Skin epidermis (tissue), 12 donors: ENCODE data around the gene ROCK1.
"Not testable (repeated sequence)": the region's sequence is repeated elsewhere in the genome, so short reads cannot be mapped to it uniquely, and the experiment has no call there.

Experiments used
- H3K27ac ChIP-seq, 21 experiments: fragments of 200-600 bp; sonication (generic) in 11 of 21; one replicate each; pipeline ENCODE4 v1.5.0; 2020; ENCODE audit warnings: mild to moderate bottlenecking in 3 of 21, inconsistent platforms in 2 of 21, moderate library complexity in 2 of 21
- H3K4me3 ChIP-seq, 7 experiments: fragments of 200-600 bp; sonication (generic) in 2 of 7; one replicate each; pipeline ENCODE4 v1.5.0; 2020; ENCODE audit warnings: inconsistent platforms in 2 of 7, mild to moderate bottlenecking in 2 of 7, moderate library complexity in 1 of 7

The ROCK1 gene

GRCh38 chr18:21063011-21063410 is 48.6 kb downstream of the ROCK1 start:
- Histone ChIP-seq H3K4me3 (no peak overlapping the region), H3K27ac (no peak overlapping the region)

DNA sequence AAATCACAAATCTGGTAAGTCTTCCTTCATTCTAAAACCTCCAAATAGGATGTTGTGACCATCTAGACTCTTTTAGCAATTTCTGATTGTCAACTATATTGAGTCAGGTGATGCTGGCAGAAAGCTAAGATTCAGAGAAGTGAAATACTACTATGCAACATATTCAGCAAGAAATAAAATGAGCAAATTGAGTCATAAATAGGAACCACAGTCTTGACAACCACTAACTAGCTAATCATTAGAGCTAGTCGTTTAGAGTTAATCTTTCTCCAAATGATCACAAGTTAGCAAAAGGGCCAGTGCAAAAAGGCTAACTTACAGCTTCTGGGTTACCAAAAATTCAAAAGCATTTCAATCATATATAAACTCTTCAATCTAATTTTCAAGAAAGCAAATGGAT is 54.5 kb downstream of the ROCK1 start:
- Histone ChIP-seq H3K27ac (no peak overlapping the region), H3K4me3 (no peak overlapping the region)

- no peak overlapping the region for H3K4me3 ChIP-seq
- H3K27ac ChIP-seq, result no peak overlapping the region
Measured at GRCh38 chr18:21056545-21056944, 55.1 kb downstream of the ROCK1 start.

GRCh38 chr18:21054252-21054821 is 57.3 kb downstream of the ROCK1 start:
- no peak overlapping the region for H3K4me3 ChIP-seq
- peak overlapping the region in 5 of 21 experiments; percentile 23 to 77 (median 35) for H3K27ac ChIP-seq

- no peak overlapping the region for H3K4me3 ChIP-seq
- H3K27ac ChIP-seq, result peak overlapping the region in 6 of 21 experiments; percentile 21 to 77 (median 35)
Measured at GRCh38 chr18:21053127-21053526, 58.5 kb downstream of the ROCK1 start.

DNA sequence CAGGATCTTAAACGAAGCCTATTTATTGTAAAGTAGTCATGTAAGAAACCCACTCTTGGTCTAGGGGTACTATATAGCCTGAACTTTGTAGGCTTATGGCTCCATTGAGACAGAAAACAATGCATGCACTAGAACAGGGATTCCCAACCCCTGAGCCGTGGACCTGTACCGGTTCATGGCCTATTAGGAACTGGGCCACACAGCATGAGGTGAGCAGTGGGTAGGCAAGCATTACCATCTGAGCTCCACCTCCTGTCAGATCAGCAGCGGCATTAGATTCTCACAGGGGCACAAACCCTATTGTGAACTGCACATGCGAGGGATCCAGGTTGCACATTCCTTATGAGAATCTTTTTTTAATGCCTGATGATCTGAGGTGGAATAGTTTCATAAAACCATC is 59.2 kb downstream of the ROCK1 start:
- no peak overlapping the region for H3K4me3 ChIP-seq
- H3K27ac ChIP-seq, result peak overlapping the region in 2 of 21 experiments; percentile 30 to 51

- H3K4me3 ChIP-seq, result no peak overlapping the region
- H3K27ac ChIP-seq, result no peak overlapping the region
Measured at GRCh38 chr18:21051620-21052019, 60.0 kb downstream of the ROCK1 start.

- H3K27ac ChIP-seq, result no peak overlapping the region
- no peak overlapping the region for H3K4me3 ChIP-seq
Measured at GRCh38 chr18:21049306-21049705, 62.3 kb downstream of the ROCK1 start.

DNA sequence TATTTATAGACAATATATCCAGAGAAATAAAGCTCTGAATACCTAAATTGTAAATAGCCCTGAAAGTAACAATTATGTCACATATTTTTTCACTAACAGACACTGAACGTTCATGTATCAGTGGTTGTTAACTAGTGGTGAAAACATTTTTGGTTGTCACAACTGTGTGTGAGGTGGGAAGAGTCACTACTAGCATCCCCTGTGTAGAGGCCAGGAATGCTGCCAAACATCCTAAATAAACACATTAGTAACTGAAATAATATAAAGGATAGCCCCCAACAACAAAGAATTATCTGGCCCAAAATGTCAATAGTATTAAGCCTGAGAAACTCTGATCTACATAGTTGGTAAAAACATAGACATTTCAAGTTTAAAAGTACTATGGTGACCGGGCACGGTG is 64.5 kb downstream of the ROCK1 start:
- H3K27ac ChIP-seq, result no peak overlapping the region
- H3K4me3 ChIP-seq, result no peak overlapping the region

DNA sequence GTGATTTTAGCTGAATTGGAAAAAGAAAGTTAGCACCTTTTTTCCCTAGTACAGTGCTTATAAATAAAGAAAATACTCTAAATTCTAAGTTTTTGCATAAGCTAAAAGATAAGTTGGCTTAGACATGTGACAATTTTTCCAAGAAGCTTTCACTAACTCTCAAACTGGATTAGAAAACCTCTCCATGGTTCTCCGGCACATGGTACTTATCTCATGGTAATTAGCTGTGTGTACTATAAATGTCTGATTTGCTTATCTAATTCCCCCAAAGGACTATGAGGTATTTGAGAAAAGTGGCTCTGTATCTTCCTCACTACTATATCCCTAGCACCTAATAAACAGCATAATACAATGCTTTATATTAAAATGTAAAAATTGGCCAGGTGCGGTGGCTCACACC is 71.1 kb downstream of the ROCK1 start:
- Histone ChIP-seq H3K4me3 (no peak overlapping the region), H3K27ac (no peak overlapping the region)

- Histone ChIP-seq H3K4me3 (no peak overlapping the region), H3K27ac (no peak overlapping the region)
Measured at GRCh38 chr18:21038201-21038600, 73.4 kb downstream of the ROCK1 start.

- no peak overlapping the region for H3K27ac ChIP-seq
- no peak overlapping the region for H3K4me3 ChIP-seq
Measured at GRCh38 chr18:21031845-21032244, 79.8 kb downstream of the ROCK1 start.

DNA sequence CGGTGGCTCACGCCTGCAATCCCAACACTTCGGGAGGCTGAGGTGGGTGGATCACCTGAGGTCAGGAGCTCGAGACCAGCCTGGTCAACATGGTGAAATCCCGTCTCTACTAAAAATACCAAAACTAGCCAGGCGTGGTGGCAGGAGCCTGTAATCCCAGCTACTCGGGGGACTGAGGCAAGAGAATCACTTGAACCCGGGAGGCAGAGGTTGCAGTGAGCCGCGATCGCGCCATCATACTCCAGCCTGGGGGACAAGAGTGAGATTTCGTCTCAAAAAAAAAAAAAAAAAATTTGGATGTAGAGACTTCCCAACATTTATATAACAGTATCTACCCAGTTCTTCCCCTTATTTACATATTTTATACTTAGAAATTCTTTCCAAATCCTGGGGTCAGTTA is 93.4 kb downstream of the ROCK1 start:
- not testable (repeated sequence) for H3K27ac ChIP-seq, H3K4me3 ChIP-seq

DNA sequence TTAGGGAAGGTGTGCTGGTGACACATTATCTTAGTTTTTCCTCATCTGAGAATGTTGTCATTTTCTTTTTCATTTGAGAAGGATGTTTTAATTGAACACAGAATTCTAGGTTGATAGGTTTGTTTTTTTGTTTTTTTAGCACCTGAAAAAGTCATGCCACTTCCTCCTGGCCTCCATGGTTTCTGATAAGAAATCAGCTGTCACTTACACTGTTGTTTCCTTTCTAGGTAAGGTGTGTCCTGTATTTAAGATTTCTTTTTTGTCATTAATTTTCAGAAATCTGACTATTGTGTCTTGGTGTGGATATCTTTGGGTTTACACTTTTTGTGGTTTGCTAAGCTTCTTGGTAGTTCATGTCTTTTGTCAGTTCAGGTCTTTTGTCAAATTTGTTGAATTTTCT is 99.3 kb downstream of the ROCK1 start:
- H3K4me3 ChIP-seq, result no peak overlapping the region
- no peak overlapping the region for H3K27ac ChIP-seq

- no peak overlapping the region for H3K4me3 ChIP-seq
- peak overlapping the region in 3 of 21 experiments; percentile 41 to 47 (median 45) for H3K27ac ChIP-seq
Measured at GRCh38 chr18:21004726-21005125, 106.9 kb downstream of the ROCK1 start.

DNA sequence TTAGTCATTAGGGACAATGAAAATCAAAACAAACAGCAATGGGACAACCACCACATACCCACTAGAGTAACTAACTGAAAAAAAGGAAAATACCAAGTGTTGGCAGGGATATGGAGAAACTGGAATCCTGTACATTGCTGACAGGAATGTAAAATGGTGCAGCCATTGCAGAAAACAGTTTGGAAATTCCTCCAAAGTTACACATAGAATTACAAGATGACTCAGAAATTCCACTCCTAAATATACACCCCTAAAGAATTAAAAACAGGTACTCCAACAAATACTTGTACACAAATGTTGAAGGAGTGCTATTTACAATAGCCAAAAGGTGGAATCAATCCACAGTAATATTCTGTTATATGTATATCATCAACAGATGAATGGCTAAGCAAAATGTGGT is 110.9 kb downstream of the ROCK1 start:
- no peak overlapping the region for H3K4me3 ChIP-seq
- no peak overlapping the region for H3K27ac ChIP-seq

DNA sequence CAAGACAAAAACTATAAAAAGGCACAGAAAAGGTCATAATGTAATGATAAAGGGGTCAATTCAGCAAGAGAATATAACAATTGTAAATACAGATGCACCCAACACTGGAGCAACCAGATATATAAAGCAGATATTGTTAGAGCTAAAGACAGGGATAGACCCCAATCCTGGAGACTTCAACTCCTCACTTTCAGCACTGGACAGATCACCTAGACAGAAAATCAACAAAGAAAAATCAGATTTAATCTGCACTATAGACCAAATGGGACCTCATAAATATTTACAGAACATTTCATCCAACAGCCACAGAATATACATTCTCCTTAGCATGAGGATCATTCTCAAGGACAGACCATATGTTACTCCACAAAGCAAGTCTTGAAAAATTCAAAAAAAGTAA is 114.2 kb downstream of the ROCK1 start:
- no peak overlapping the region for H3K27ac ChIP-seq

DNA sequence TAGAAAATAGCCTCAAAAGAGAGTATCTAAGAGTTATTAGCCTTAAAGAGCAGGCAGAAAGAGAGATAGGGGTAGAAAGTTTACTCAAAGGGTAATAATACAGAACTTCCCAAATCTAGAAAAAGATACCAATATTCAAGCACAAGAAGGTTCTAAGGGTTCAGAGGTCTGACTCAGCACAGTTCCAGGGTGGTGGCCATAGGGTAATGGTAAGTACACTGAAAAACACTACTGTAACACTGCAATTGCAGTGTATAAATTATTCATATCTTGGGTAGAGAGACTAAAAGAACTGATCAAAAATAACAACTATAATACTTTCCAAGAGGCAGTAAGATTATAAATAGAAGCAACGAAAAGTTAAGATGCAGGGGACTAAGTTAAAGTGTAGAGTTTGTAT is 115.2 kb downstream of the ROCK1 start:
- Histone ChIP-seq H3K4me3 (no peak overlapping the region), H3K27ac (no peak overlapping the region)

More for the DNA sequence above, 114.2 kb downstream of the ROCK1 start:
- H3K4me3 ChIP-seq, result no peak overlapping the region

DNA sequence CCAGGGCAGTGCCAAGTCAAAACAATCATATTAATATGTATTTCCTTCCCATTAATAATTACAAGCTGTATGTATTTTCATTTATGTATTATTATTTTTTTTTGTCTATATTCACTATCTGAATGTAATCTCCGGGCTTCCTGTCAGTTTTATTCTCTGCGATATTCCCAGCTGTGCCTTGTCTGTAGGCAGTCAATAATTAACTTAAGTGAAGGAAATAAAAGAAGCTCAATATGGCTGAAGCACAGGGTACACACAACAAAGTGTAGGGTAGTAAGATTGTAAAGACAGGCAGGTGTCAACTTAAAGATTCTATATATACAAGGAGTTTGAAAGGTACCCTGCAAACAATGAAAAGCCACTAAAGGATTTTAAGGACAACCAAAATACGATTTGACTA is 122.9 kb downstream of the ROCK1 start:
- Histone ChIP-seq H3K4me3 (no peak overlapping the region), H3K27ac (no peak overlapping the region)

GRCh38 chr18:20975077-20975476 is 136.5 kb downstream of the ROCK1 start:
- no peak overlapping the region for H3K4me3 ChIP-seq
- H3K27ac ChIP-seq, result no peak overlapping the region

DNA sequence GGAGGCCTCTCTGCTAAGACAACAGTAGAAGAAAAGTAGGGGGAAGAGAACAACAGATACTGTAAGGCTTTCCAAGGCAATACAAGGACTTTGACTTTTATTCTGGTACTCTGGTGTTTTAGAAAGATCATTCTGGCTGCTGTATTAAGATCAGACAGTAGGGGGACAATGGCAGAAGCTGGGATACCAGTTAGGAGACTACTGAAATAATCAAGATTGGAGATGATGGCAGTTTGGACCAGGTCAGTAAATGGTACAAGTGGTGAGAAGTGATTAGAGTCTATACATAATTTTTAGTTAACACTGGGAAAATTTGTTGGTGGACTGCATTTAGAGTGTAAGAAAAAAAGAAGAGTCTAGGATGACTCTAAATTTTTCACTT is 139.7 kb downstream of the ROCK1 start:
- H3K27ac ChIP-seq, result no peak overlapping the region
- no peak overlapping the region for H3K4me3 ChIP-seq

DNA sequence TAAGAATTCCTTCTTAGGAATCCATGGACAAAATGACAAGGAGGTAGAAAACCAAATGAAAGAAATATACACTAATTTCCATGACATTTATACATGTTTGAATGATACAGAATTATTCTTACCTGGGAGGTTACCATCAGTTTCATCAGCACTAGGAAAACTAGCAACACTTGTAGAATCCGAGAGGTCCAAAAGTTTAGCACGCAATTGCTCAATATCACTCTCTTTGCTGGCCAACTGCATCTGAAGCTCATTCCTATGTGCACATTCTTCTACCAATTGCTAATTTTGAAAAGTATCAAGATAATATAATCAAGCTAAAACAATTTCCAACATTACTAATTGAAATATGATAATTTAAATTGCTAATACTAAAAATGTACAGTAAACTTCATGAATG is 144.8 kb downstream of the ROCK1 start:
- Histone ChIP-seq H3K27ac (no peak overlapping the region), H3K4me3 (no peak overlapping the region)
